IPS-NIHi7 (cell line): ENCODE measurements around the gene PRDM10.

Experiments
- DNase-seq: peaks from one replicate; pipeline ENCODE4 v3.0.0; 2012; ENCODE audit warnings: mixed read lengths; ENCODE audit errors: extremely low spot score

The PRDM10 gene

GRCh38 chr11:129945373-129945772, 57.3 kb downstream of the PRDM10 start:
- DNase-seq: no peak

GRCh38 chr11:129944696-129945095, 57.9 kb downstream of the PRDM10 start:
- no peak for DNase-seq

GRCh38 chr11:129943036-129943435, 59.6 kb downstream of the PRDM10 start:
- no peak for DNase-seq

- DNase-seq: no peak
These were observed 63.1 kb downstream of the PRDM10 start for GRCh38 chr11:129939510-129939909.

- DNase-seq: no peak
These were observed 63.9 kb downstream of the PRDM10 start for GRCh38 chr11:129938764-129939163.

- DNase-seq: peak; percentile 34
These were observed 64.9 kb downstream of the PRDM10 start for GRCh38 chr11:129937592-129938238.

GRCh38 chr11:129935723-129936122, 66.9 kb downstream of the PRDM10 start:
- DNase-seq: peak; percentile 28

GRCh38 chr11:129933891-129934290, 68.7 kb downstream of the PRDM10 start:
- no peak for DNase-seq

GRCh38 chr11:129933262-129933661, 69.4 kb downstream of the PRDM10 start:
- DNase-seq: no peak

- DNase-seq: no peak
These were observed 70.1 kb downstream of the PRDM10 start for GRCh38 chr11:129932381-129933067.

GRCh38 chr11:129930743-129931142, 71.9 kb downstream of the PRDM10 start:
- DNase-seq: no peak

GRCh38 chr11:129930296-129930695, 72.3 kb downstream of the PRDM10 start:
- DNase-seq: no peak

- DNase-seq: no peak
These were observed 72.9 kb downstream of the PRDM10 start for GRCh38 chr11:129929721-129930120.

- DNase-seq: no peak
These were observed 73.5 kb downstream of the PRDM10 start for GRCh38 chr11:129928923-129929692.

- DNase-seq: no peak
These were observed 80.0 kb downstream of the PRDM10 start for GRCh38 chr11:129922674-129923073.

- DNase-seq: no peak
These were observed 84.3 kb downstream of the PRDM10 start for GRCh38 chr11:129918361-129918760.

GRCh38 chr11:129917231-129917630, 85.4 kb downstream of the PRDM10 start:
- no peak for DNase-seq

GRCh38 chr11:129911298-129911697, 91.3 kb downstream of the PRDM10 start:
- no peak for DNase-seq

GRCh38 chr11:129910360-129910759, 92.3 kb downstream of the PRDM10 start:
- DNase-seq: peak; percentile 61

GRCh38 chr11:129905402-129905801, 97.2 kb downstream of the PRDM10 start:
- no peak for DNase-seq

- DNase-seq: peak; percentile 19
These were observed 106.6 kb downstream of the PRDM10 start for GRCh38 chr11:129896062-129896461.

- DNase-seq: peak; percentile 100
These were observed 107.3 kb downstream of the PRDM10 start, which contains the start of gene NFRKB for GRCh38 chr11:129895126-129896041. Gene NFRKB, minus strand, starts transcription at chr11:129895578. Its CDS starts 2,729 bp downstream, at chr11:129892849.
